A673 (cell line): Measurements from ENCODE around the gene AGPAT3. TPM values are rescaled to one million over a fixed set of nuclear protein-coding genes. Genes with fewer than 3 reads are reported as not detected.

Source experiments
- total RNA-seq: library from RNA; stranded (reverse); gene quantifications from 2 replicates; pipeline ENCODE4 v1.2.3, GENCODE V29; 2021

Gene AGPAT3
- total RNA-seq, 1 experiment from 2014 or later: 69.6 TPM

Other genes starting within 250 kb of the AGPAT3 start
- 2.4 and 3.0 TPM in 2 replicates for gene HSF2BP, start 205.7 kb upstream of the AGPAT3 start, total RNA-seq
- gene RRP1B, start 205.7 kb upstream of the AGPAT3 start, total RNA-seq: 67.0 and 73.5 TPM in 2 replicates
- 114 and 116 TPM in 2 replicates for gene PDXK, start 146.1 kb upstream of the AGPAT3 start, total RNA-seq
- 44.1 and 55.9 TPM in 2 replicates for gene CSTB, start 88.9 kb upstream of the AGPAT3 start, total RNA-seq
- 72.5 and 86.4 TPM in 2 replicates for gene RRP1, start 75.6 kb upstream of the AGPAT3 start, total RNA-seq
- 46.6 and 51.4 TPM in 2 replicates for gene TRAPPC10, start 147.1 kb downstream of the AGPAT3 start, total RNA-seq
- 10.1 and 13.0 TPM in 2 replicates for gene PWP2, start 242.2 kb downstream of the AGPAT3 start, total RNA-seq